HepG2 (cell line): ENCODE data around the gene PSD4. TPM values are rescaled to one million over a fixed set of nuclear protein-coding genes. Genes with fewer than 3 reads are reported as not detected.

Experiments used
- EHMT2 ChIP-seq: fragments of 200-600 bp; sonication (generic); IDR thresholded peaks from 2 replicates; pipeline ENCODE4 v1.7.0; 2017; ENCODE audit warnings: antibody characterized with exemption, low read depth, low read length, borderline replicate concordance
- FOXC1 ChIP-seq: sonication (generic); formaldehyde crosslinking; IDR thresholded peaks from 2 replicates; pipeline ENCODE4 v1.8.0; 2022; ENCODE audit warnings: mild to moderate bottlenecking, missing genetic modification reagents, borderline replicate concordance
- GATAD2A ChIP-seq: IDR thresholded peaks from 2 replicates; pipeline ENCODE4 v1.6.1; 2016
- HOXA9 ChIP-seq: sonication (generic); formaldehyde crosslinking; IDR thresholded peaks from 2 replicates; pipeline ENCODE4 v1.8.1; 2022; ENCODE audit warnings: missing genetic modification reagents, mild to moderate bottlenecking, moderate library complexity, borderline replicate concordance
- KMT2B ChIP-seq: IDR thresholded peaks from 2 replicates; pipeline ENCODE4 v1.6.1; 2016; ENCODE audit warnings: missing genetic modification reagents, missing compliant biosample characterization
- MXD4 ChIP-seq: IDR thresholded peaks from 2 replicates; pipeline ENCODE4 v1.6.1; 2016; ENCODE audit warnings: mild to moderate bottlenecking, missing biosample characterization, missing genetic modification reagents
- MYPOP ChIP-seq: sonication (generic); formaldehyde crosslinking; IDR thresholded peaks from 2 replicates; pipeline ENCODE4 v1.8.1; 2023; ENCODE audit warnings: mild to moderate bottlenecking, moderate library complexity, missing genetic modification reagents
- NFYB ChIP-seq: sonication (generic); formaldehyde crosslinking; IDR thresholded peaks from 2 replicates; pipeline ENCODE4 v1.4.0; 2020; ENCODE audit warnings: missing genetic modification reagents
- NKX3-1 ChIP-seq: sonication (generic); formaldehyde crosslinking; IDR thresholded peaks from 2 replicates; pipeline ENCODE4 v1.5.0; 2020; ENCODE audit warnings: missing genetic modification reagents
- REL ChIP-seq: sonication (generic); formaldehyde crosslinking; conservative IDR thresholded peaks from 2 replicates; pipeline ENCODE4 v1.8.0; 2022; ENCODE audit warnings: mild to moderate bottlenecking, missing genetic modification reagents, moderate library complexity
- RORA ChIP-seq: sonication (generic); formaldehyde crosslinking; IDR thresholded peaks from 2 replicates; pipeline ENCODE4 v1.5.0; 2020; ENCODE audit warnings: mild to moderate bottlenecking, missing genetic modification reagents, moderate library complexity
- SRY ChIP-seq: sonication (generic); formaldehyde crosslinking; IDR thresholded peaks from 2 replicates; pipeline ENCODE4 v1.8.0; 2022; ENCODE audit warnings: mild to moderate bottlenecking, missing genetic modification reagents
- ZNF17 ChIP-seq: sonication (generic); formaldehyde crosslinking; IDR thresholded peaks from 2 replicates; pipeline ENCODE4 v1.5.0; 2020; ENCODE audit warnings: mild to moderate bottlenecking, missing genetic modification reagents
- ZNF205 ChIP-seq: IDR thresholded peaks from 2 replicates; pipeline ENCODE4 v1.6.1; 2018; ENCODE audit warnings: missing biosample characterization, missing genetic modification reagents
- ZNF24 ChIP-seq: fragments of 450-650 bp; IDR thresholded peaks from 2 replicates; pipeline ENCODE4 v1.6.1; 2017; ENCODE audit warnings: antibody characterized with exemption, mild to moderate bottlenecking
- ZNF281 ChIP-seq: sonication (generic); formaldehyde crosslinking; IDR thresholded peaks from 2 replicates; pipeline ENCODE4 v1.4.0; 2020; ENCODE audit warnings: missing genetic modification reagents, borderline replicate concordance
- ZNF282 ChIP-seq: fragments of 450-650 bp; IDR thresholded peaks from 2 replicates; pipeline ENCODE4 v1.6.1; 2018; ENCODE audit not compliant: partially characterized antibody
- ZSCAN12 ChIP-seq: sonication (generic); formaldehyde crosslinking; IDR thresholded peaks from 2 replicates; pipeline ENCODE4 v1.9.0; 2021; ENCODE audit warnings: mild to moderate bottlenecking, missing genetic modification reagents
- polyA plus RNA-seq, 8 experiments: library from polyadenylated mRNA; depleted of rRNA in 3 of 8; stranded (reverse) in 7 of 8; unstranded in 1 of 8; fragments of >200 nt; fragmentation: Illumina TruSeq in 4 of 8; extraction: Trizol in 4 of 8; gene quantifications; 2 replicates each; pipeline versions ENCODE4 v1.2.1 to v1.2.3, GENCODE V29; 2011 to 2016; ENCODE audit warnings: low read depth in 4 of 8, missing spikeins in 1 of 8, mixed read lengths in 1 of 8; ENCODE audit not compliant: insufficient read depth in 1 of 8
- total RNA-seq, 5 experiments: library from RNA; depleted of rRNA; stranded (reverse); fragments of >200 nt; fragmentation: Illumina TruSeq; extraction: Trizol; gene quantifications; 2 replicates each; pipeline ENCODE4 v1.2.3, GENCODE V29; 2016; ENCODE audit warnings: low read depth in 1 of 5
- TF ChIP-seq, protein P1 (sequence below): sonication (generic); formaldehyde crosslinking; IDR thresholded peaks from 2 replicates; pipeline ENCODE4 v1.4.0; 2020; ENCODE audit warnings: missing genetic modification reagents
- TF ChIP-seq, protein P2 (sequence below), 2 experiments: IDR thresholded peaks; 2 replicates each; pipeline ENCODE4 v1.6.1; 2011 to 2012; ENCODE audit warnings: low read length in 2 of 2, borderline replicate concordance in 1 of 2, low read depth in 1 of 2, mild to moderate bottlenecking in 1 of 2, moderate library complexity in 1 of 2
- TF ChIP-seq, protein P3 (sequence below): sonication (generic); formaldehyde crosslinking; IDR thresholded peaks from 2 replicates; pipeline ENCODE4 v1.4.0; 2020; ENCODE audit warnings: missing genetic modification reagents, mild to moderate bottlenecking, borderline replicate concordance

The PSD4 gene
- total and polyA plus RNA-seq, 2 of the 13 experiments (the other 11 are each of a cell fraction or from before 2014, with no cell fraction given): 5.8 to 9.4 TPM

- no peak for TF ChIP-seq EHMT2
- TF ChIP-seq HOXA9: no peak
- no peak for TF ChIP-seq NFYB (CRISPR knock-in tag)
- TF ChIP-seq FOXC1 (CRISPR knock-in tag): 0 out of 2 replicates have a peak, but pooled peaks have one; percentile 23
- TF ChIP-seq ZNF281: no peak
- TF ChIP-seq, protein P1, sequence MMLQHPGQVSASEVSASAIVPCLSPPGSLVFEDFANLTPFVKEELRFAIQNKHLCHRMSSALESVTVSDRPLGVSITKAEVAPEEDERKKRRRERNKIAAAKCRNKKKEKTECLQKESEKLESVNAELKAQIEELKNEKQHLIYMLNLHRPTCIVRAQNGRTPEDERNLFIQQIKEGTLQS (CRISPR knock-in tag): no peak
- TF ChIP-seq, protein P2, sequence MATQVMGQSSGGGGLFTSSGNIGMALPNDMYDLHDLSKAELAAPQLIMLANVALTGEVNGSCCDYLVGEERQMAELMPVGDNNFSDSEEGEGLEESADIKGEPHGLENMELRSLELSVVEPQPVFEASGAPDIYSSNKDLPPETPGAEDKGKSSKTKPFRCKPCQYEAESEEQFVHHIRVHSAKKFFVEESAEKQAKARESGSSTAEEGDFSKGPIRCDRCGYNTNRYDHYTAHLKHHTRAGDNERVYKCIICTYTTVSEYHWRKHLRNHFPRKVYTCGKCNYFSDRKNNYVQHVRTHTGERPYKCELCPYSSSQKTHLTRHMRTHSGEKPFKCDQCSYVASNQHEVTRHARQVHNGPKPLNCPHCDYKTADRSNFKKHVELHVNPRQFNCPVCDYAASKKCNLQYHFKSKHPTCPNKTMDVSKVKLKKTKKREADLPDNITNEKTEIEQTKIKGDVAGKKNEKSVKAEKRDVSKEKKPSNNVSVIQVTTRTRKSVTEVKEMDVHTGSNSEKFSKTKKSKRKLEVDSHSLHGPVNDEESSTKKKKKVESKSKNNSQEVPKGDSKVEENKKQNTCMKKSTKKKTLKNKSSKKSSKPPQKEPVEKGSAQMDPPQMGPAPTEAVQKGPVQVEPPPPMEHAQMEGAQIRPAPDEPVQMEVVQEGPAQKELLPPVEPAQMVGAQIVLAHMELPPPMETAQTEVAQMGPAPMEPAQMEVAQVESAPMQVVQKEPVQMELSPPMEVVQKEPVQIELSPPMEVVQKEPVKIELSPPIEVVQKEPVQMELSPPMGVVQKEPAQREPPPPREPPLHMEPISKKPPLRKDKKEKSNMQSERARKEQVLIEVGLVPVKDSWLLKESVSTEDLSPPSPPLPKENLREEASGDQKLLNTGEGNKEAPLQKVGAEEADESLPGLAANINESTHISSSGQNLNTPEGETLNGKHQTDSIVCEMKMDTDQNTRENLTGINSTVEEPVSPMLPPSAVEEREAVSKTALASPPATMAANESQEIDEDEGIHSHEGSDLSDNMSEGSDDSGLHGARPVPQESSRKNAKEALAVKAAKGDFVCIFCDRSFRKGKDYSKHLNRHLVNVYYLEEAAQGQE (IDR thresholded peaks at IDR 0.05; ENCODE audit: borderline replicate concordance in 1 of 2, low read depth in 1 of 2, low read length in 2 of 2): no peak
- TF ChIP-seq KMT2B: no peak
- no peak for TF ChIP-seq ZNF17 (CRISPR knock-in tag)
- TF ChIP-seq ZSCAN12 (CRISPR knock-in tag): no peak
- TF ChIP-seq, protein P3, sequence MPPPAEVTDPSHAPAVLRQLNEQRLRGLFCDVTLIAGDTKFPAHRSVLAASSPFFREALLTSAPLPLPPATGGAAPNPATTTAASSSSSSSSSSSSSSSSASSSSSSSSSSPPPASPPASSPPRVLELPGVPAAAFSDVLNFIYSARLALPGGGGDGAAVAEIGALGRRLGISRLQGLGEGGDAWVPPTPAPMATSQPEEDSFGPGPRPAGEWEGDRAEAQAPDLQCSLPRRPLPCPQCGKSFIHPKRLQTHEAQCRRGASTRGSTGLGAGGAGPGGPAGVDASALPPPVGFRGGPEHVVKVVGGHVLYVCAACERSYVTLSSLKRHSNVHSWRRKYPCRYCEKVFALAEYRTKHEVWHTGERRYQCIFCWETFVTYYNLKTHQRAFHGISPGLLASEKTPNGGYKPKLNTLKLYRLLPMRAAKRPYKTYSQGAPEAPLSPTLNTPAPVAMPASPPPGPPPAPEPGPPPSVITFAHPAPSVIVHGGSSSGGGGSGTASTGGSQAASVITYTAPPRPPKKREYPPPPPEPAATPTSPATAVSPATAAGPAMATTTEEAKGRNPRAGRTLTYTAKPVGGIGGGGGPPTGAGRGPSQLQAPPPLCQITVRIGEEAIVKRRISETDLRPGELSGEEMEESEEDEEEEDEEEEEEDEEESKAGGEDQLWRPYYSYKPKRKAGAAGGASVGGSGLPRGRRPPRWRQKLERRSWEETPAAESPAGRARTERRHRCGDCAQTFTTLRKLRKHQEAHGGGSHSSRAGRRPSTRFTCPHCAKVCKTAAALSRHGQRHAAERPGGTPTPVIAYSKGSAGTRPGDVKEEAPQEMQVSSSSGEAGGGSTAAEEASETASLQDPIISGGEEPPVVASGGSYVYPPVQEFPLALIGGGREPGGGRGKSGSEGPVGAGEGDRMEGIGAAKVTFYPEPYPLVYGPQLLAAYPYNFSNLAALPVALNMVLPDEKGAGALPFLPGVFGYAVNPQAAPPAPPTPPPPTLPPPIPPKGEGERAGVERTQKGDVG (CRISPR knock-in tag): no peak
- no peak for TF ChIP-seq ZNF24
- TF ChIP-seq ZNF205 (CRISPR knock-in tag): no peak
- TF ChIP-seq RORA: no peak
- no peak for TF ChIP-seq SRY (CRISPR knock-in tag)
- TF ChIP-seq GATAD2A (CRISPR knock-in tag): peak; percentile 38; the same call in 1 of the 2 replicates
- no peak for TF ChIP-seq NKX3-1
- TF ChIP-seq MXD4: no peak
- TF ChIP-seq REL (CRISPR knock-in tag): no peak
- TF ChIP-seq MYPOP (CRISPR knock-in tag): no peak
- no peak for TF ChIP-seq ZNF282
Observed at GRCh38 chr2:113245276-113245711, 71.5 kb downstream of the PSD4 start (continued).
